GM12873 (cell line): ENCODE measurements around the gene MMP13.

Experiments used
- TF ChIP-seq, protein P1 (sequence below): IDR thresholded peaks from 2 replicates; pipeline ENCODE4 v1.5.1; 2012; ENCODE audit warnings: low read depth, mild to moderate bottlenecking, moderate library complexity, low read length, control low read depth; ENCODE audit not compliant: insufficient read depth; ENCODE audit errors: missing control alignments

The MMP13 gene

DNA sequence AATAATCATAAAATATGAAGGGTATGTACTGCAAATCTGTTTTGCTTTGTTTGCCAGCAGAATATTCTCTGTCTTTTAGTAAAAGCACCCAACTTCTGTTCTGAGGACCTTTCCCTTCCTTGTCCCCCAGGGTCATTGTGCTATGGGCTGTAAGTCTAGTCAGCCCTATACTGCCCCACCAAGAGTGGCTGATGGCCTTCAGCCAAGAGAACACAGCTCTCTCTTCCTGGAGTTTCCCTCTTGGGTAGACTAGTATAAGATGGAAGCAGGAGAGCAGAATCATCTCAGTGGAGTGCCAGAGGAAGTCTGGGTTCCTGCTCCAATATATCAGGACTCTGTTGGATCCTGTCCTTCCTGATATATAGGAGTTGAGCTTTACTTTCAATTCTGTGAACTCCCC, 29.0 kb downstream of the MMP13 start:
- TF ChIP-seq, protein P1, sequence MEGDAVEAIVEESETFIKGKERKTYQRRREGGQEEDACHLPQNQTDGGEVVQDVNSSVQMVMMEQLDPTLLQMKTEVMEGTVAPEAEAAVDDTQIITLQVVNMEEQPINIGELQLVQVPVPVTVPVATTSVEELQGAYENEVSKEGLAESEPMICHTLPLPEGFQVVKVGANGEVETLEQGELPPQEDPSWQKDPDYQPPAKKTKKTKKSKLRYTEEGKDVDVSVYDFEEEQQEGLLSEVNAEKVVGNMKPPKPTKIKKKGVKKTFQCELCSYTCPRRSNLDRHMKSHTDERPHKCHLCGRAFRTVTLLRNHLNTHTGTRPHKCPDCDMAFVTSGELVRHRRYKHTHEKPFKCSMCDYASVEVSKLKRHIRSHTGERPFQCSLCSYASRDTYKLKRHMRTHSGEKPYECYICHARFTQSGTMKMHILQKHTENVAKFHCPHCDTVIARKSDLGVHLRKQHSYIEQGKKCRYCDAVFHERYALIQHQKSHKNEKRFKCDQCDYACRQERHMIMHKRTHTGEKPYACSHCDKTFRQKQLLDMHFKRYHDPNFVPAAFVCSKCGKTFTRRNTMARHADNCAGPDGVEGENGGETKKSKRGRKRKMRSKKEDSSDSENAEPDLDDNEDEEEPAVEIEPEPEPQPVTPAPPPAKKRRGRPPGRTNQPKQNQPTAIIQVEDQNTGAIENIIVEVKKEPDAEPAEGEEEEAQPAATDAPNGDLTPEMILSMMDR: no peak

DNA sequence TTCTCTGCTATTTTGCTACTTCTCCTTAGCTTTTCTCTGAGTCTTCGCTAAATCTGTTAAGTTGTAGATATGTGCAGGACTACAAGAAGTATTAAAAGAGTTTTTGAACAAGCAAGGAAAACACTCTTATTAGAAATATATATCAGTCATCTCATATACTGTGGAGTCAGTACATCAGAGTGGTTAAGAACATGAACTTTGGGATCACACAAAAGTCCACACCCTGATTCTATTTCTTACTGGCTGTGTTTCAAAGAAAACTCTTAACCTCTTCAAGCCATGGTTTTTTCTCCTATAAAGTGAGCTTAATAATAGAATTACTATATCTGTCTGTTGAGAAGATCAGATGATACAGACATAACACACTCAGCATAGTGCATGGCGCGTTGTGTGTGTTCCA, 29.5 kb downstream of the MMP13 start:
- TF ChIP-seq, protein P1: no peak

DNA sequence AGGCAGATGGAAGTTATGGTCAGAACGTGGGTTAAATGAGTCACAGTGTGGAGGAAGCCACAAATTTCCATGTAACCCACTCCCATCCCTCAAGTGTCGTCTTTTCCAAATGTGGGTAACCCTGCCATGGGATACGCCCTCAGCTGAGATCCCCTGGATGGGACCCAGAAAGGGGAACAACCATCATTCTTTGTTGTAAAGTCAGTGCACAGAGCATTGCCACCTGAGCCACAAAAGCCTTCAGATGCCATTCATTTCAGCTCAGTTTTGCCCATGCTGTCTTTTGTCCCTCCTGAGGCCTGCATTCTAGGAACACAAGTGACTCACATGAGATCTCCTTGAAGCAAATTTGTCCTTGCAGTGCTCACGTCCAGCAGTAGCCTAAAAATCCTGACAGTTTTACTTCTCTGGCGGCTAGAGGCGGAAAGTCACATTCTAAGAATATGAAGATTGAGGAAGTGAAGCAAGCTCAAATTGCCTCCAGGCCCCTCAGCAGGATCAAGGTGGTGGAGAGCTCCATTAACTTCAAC, 30.6 kb downstream of the MMP13 start:
- TF ChIP-seq, protein P1: no peak

DNA sequence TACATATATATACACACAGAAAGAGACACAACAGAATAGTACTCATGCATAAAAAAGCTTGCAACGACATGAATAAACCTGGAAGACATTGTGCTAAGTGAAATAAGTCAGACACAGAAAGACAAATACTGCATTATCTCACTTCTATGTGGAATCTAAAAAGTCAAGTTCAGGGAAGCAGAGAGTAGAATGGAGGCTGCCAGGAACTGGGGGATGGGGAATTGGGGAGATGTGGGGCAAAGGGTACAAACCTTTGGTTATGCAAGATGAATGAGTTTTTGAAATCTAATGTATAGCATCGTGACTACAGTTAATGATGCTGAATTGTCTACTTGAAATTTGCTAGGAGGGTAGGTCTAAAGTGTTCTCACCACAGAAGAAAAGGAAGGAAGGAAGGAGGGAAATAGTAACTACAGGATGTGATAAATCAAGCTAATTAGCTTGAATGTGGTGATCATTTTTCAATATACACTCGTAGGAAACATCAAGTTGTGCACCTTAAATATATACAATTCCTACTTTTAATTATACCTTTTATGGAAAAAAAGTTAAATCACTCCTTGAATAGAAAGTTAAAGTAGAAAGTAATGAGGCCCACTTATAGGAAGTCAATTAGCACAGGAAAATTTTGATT, 33.8 kb downstream of the MMP13 start:
- TF ChIP-seq, protein P1: no peak

DNA sequence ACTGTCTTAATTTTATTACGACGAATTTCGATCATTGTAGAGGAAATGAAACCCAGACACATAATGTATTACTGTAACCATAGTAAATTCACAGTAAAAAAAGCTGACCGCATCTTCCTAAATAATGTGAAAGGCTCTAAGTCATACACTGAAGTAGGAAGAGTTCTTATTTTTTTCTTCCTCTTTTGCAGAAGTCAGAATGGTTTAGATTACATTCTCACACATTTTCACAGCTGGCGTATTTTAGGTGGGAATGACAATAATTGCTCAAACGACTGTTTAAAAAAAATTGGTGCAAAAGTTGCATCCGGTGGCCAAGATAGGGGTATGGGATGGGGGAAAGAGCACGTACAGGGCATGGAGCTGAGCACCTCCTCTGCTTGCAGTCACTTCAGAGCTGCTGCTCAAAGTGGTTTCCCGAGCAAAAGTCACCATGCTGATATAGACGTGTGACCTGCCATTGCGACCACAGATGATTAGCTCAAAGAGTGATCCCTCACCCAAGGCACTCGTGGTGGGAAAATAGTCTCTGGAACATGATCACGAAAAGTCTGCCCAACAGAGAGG, 35.3 kb downstream of the MMP13 start:
- TF ChIP-seq, protein P1: no peak

DNA sequence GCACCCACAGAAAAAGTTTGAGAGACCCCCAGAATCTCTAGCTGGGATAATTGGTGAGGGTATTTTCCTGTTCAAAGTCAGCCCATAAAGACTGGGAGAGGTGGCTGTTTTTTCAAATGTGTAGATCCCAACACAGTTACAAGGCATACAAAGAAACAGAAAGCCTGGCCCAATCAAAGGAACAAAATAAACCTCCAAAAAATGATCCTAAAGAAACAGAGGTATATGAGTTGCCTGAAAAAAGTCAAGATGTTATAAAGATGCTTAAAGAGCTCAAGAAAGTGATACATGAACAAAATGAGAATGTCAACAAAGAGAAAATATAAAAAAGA, 40.5 kb downstream of the MMP13 start:
- TF ChIP-seq, protein P1: no peak

DNA sequence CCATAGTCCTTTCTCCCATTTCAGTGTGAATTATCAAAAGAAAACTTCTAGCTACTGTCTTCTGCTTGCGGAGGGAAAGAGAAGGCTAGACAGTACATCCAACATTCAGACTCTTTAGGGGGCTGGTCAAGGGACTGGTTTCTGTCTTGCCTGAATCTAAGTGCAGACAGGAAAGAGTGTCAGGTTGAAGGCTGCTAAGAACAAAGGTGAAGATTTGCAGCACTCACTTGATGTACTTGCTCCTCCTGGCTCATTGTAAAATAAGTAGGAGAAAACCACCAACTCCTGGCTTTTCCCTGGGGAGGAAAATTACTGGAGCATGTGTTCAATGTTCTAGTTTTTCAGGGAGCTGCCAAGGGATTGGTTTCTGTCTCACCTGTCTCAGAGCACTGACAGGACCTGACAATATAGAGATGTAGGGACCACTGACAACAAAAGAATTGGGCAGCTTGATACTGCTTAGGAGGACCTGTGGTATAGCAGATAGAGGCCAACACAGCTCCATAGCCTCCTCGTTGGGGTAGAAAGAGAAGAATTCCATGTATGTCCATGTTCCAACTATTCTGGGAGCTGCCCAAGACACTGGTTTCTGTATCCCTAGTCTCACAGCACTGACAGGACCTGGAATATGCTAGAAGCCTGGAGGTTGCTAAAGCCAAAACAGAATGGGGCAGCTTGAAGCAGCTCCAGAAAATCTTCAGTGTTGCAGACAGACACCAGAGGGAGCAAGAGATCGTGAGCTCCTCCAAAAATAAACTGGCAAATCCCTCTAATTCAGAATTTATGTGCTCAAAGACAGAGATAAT, 41.1 kb downstream of the MMP13 start:
- TF ChIP-seq, protein P1: peak; percentile 55
